Right atrium auricular region (tissue), 2 donors: ENCODE measurements around the gene SLX9. TPM values are rescaled to one million over a fixed set of nuclear protein-coding genes. Genes with fewer than 3 reads are reported as not detected.

Experiments
- DNase-seq: peaks from one replicate; pipeline ENCODE4 v3.0.0-alpha.2; 2019; ENCODE audit warnings: low spot score
- H3K27ac ChIP-seq, 2 donors: fragments of 200-600 bp; sonication (generic); 1 replicate in 1 of 2; 2 replicates in 1 of 2; pipeline ENCODE4 v1.5.1; 2016 to 2019
- H3K27me3 ChIP-seq, 2 donors: fragments of 200-600 bp; sonication (generic); one replicate each; pipeline versions ENCODE4 v1.5.1 to v1.6.0; 2017 to 2019
- H3K36me3 ChIP-seq: fragments of 200-600 bp; sonication (generic); one replicate; pipeline ENCODE4 v1.5.1; 2016
- H3K4me1 ChIP-seq, 2 donors: fragments of 200-600 bp; sonication (generic); one replicate each; pipeline versions ENCODE4 v1.5.1 to v1.6.0; 2017 to 2019
- H3K4me3 ChIP-seq, 2 donors: fragments of 200-600 bp; sonication (generic); 1 replicate in 1 of 2; 2 replicates in 1 of 2; pipeline ENCODE4 v1.5.1; 2017 to 2019; ENCODE audit warnings: mild to moderate bottlenecking in 1 of 2, moderate library complexity in 1 of 2
- H3K9me3 ChIP-seq, 2 donors: fragments of 200-600 bp; sonication (generic); one replicate each; pipeline ENCODE4 v1.5.1; 2019
- total RNA-seq, 2 donors: library from RNA; depleted of rRNA; stranded (reverse); fragments of >200 nt; gene quantifications; one replicate each; pipeline ENCODE4 v1.1.0, GENCODE V29; 2016
- TF ChIP-seq, protein P1 (sequence below), 2 donors: fragments of 200-600 bp; sonication (generic); IDR thresholded peaks; one replicate each; pipeline ENCODE4 v1.5.1; 2019; ENCODE audit warnings: antibody characterized with exemption in 2 of 2

SLX9 gene
- total RNA-seq, 2 donors from 2014 or later: 15.9 to 18.8 TPM

GRCh38 chr21:44980562-44981489 is 41.0 kb downstream of the SLX9 start:
- Histone ChIP-seq H3K27me3 (no peaks in the 10 kb centered on the region), H3K9me3 (no peaks in the 10 kb centered on the region), H3K4me3 (no peak overlapping the region), H3K27ac (peak overlapping the region; percentile 13 to 59), H3K36me3 (peaks cover 16% of the 10 kb centered on the region), H3K4me1 (peaks cover 0 to 29% of the 10 kb centered on the region in 2 donors)
- no peak for DNase-seq
- TF ChIP-seq, protein P1, sequence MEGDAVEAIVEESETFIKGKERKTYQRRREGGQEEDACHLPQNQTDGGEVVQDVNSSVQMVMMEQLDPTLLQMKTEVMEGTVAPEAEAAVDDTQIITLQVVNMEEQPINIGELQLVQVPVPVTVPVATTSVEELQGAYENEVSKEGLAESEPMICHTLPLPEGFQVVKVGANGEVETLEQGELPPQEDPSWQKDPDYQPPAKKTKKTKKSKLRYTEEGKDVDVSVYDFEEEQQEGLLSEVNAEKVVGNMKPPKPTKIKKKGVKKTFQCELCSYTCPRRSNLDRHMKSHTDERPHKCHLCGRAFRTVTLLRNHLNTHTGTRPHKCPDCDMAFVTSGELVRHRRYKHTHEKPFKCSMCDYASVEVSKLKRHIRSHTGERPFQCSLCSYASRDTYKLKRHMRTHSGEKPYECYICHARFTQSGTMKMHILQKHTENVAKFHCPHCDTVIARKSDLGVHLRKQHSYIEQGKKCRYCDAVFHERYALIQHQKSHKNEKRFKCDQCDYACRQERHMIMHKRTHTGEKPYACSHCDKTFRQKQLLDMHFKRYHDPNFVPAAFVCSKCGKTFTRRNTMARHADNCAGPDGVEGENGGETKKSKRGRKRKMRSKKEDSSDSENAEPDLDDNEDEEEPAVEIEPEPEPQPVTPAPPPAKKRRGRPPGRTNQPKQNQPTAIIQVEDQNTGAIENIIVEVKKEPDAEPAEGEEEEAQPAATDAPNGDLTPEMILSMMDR (IDR thresholded peaks at IDR 0.05): no peak

DNA sequence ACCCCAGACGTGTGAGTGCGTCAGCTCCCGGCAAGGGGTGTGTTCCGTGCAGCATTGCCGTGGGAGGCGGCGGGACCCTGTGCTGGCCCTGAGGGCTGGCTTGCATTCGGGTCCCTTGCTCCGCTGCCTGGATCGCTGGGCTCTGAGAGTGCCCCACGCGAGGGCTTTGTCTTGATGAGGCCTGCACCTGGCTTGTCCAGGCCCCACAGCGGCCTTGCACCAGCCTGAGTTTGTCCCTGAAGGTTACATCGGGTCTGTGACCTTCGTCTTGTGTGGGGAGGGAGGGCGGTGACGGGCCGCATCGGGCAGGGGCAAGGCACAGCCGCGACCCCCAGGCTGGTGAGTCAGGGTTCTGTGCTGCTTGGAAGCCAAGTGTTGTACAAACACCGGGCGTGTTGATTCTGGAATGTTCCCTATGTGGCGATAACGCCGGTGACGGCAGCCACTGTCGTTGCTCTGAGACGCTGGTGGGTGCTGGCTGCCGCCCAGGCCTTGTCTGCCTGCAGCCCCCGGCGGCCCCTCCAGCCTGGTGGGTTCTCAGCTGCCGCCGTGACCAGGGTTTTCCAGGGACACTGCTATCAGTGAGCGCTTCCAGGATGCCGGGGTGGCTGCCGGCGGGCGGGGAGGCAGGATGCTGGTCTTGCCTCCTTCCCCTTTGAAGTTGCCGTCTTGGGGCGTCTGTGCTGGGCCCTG is 42.9 kb downstream of the SLX9 start:
- no peaks in the 10 kb centered on the region for H3K27me3 ChIP-seq
- H3K9me3 ChIP-seq: no peaks in the 10 kb centered on the region
- H3K4me3 ChIP-seq: no peak overlapping the region
- peak overlapping the region; percentile 60 to 62 for H3K27ac ChIP-seq
- TF ChIP-seq, protein P1 (IDR thresholded peaks at IDR 0.05): no peak
- peaks cover under 1% of the 10 kb centered on the region for H3K36me3 ChIP-seq
- DNase-seq: peak; percentile 90
- H3K4me1 ChIP-seq: peaks cover 0 to 22% of the 10 kb centered on the region in 2 donors

DNA sequence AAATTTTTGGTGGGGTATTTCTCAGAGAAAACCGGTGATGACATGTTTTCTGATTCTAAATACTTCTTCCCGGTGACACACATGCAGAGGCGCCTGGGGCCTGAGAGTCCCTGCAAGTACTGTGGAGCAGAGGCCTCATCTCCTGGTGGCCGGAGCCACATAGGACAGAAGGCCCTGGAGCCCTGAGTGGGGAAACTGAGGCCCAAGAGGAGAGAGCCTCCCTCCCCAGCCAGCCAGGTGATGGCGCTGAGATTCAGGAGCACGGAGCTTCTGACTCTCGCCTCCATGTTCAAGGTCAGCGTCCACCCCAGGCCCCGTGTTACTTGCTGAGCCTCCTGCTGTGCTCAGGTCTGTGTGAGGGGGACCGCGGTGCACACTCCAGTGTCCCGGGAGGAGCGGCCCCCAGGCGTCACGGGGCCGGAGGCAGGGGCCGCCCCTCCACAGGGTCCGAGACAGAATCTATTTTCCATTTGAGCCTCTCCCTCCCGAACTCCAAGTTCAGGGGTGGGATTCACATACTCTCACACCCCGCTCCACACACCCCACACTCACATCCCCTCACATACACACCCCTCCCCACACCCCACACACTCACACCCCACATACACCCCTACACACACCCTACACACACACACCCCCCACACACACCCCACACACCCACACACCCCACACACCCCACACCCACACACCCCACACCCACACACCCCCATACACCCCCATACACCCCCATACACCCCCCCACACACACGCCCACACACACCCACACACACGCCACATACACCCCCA is 43.8 kb downstream of the SLX9 start:
- Histone ChIP-seq H3K4me1 (peaks cover 0 to 22% of the 10 kb centered on the region in 2 donors), H3K27me3 (no peaks in the 10 kb centered on the region), H3K9me3 (no peaks in the 10 kb centered on the region), H3K4me3 (no peak overlapping the region), H3K36me3 (no peaks in the 10 kb centered on the region), H3K27ac (peak overlapping the region; percentile 60 to 62)
- DNase-seq: no peak
- TF ChIP-seq, protein P1 (IDR thresholded peaks at IDR 0.05): no peak

DNA sequence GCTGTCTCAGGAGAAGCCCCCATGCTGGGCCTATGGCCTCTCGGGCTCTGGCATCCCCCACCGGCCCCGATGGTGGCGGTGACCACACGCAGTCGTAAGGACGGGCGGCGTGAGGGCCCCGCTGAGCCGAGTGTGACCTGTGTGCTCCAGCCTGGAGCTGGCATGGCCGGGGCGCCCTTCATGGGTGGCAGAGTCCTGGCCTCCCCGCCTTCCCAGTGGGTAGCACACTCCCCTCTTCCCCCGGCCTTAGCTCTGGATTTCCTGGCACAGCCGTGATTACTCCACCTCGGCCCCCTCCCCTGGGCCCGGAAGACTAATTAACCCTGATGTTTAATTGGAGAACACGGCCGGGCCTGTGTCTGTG is 44.6 kb downstream of the SLX9 start:
- Histone ChIP-seq H3K4me3 (no peak overlapping the region), H3K9me3 (no peaks in the 10 kb centered on the region), H3K4me1 (peaks cover 0 to 29% of the 10 kb centered on the region in 2 donors), H3K36me3 (no peaks in the 10 kb centered on the region), H3K27ac (no peak overlapping the region), H3K27me3 (no peaks in the 10 kb centered on the region)
- DNase-seq: no peak
- TF ChIP-seq, protein P1 (IDR thresholded peaks at IDR 0.05): no peak

- TF ChIP-seq, protein P1 (IDR thresholded peaks at IDR 0.05): no peak
- no peak overlapping the region for H3K27ac ChIP-seq
These were observed 45.1 kb downstream of the SLX9 start for GRCh38 chr21:44984792-44985440.

More at GRCh38 chr21:44984792-44985440, 45.1 kb downstream of the SLX9 start:
- H3K4me1 ChIP-seq: peaks cover 0 to 34% of the 10 kb centered on the region in 2 donors
- no peaks in the 10 kb centered on the region for H3K9me3 ChIP-seq
- no peak overlapping the region for H3K4me3 ChIP-seq
- H3K27me3 ChIP-seq: no peaks in the 10 kb centered on the region
- no peaks in the 10 kb centered on the region for H3K36me3 ChIP-seq
- DNase-seq: no peak
